ENCODE data around the gene STX19.
A peak's percentile ranks its signal among the peaks of the same experiment; 100 is the strongest.

The STX19 gene

GRCh38 chr3:94026623-94027022 is 1.8 kb downstream of the STX19 start:
- DNase-seq, result no peak

DNA sequence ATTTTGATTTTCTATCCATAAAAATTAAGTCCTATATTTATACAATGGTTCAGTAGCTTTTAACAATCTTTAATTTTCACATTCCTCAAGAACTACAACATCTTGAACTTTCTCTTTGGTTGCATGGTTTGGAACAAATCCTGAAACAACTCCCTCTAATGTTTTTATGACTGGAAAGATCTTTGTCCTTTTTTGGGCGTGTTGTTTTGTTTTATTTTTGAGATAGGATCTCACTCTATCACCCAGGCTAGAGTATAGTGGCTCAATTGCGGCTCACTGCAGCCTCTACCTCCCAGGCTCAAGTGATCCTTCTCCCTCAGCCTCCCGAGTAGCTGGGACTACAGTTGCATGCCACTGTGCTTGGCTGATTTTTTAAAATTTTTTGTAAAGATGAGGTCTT is 4.0 kb downstream of the STX19 start:
- DNase-seq, result no peak

DNA sequence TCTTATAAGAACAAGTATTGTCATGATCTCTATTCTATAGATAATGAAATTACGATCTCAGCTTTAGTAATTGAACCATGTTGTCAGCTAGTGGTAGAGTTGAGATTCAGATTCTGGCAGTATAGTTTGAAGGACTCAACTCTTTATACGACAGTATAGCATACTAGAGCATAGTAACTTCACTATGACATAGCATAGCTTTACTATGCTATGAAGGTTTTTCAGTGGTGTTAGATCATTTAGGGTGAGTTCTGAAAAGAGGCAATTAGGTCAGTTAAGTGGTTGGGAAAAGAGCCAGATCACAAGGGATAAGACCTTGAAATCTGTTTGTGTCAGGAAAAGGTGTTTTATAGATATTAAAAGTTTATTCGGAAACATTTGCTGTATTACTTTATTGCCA is 8.1 kb downstream of the STX19 start:
- DNase-seq, result no peak

DNA sequence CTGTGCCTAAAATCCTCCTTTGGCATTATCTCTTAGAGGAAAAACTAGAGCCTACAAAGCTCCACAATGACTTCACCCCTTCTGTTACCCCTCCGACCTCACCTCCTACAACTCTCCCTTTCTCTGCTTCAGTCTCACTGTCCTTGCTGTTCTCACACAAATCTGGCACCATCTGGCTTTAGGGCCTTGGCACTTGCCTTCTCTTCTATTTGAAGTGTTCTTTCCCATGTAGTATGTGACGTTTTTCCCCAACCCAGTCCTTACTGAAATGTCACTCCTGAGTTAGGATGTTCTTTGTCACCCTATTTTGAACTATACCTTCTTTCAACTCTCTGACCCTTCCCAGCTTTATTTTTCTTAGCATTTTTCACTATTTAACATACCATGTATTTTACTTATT is 8.7 kb downstream of the STX19 start:
- DNase-seq, result no peak

DNA sequence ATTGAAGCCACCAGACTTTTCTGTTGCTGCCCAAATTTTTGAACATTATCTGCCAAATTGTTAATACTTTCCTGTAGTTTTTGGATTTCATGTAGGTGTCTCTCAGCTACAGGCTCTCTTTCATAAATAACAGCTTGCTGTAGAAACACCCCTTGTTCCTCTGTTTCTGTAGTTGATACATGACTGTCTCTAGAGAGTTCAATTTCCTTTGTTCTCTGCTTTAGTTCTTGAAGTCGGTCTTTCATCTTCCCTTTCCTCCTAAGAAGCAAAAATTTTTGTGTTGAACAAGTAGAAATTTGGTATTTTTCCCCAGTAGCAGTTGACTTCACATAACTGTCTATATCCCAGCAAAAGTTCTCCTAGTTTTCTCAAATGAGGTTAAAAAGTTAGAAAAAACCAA is 13.4 kb downstream of the STX19 start:
- DNase-seq, result no peak

DNA sequence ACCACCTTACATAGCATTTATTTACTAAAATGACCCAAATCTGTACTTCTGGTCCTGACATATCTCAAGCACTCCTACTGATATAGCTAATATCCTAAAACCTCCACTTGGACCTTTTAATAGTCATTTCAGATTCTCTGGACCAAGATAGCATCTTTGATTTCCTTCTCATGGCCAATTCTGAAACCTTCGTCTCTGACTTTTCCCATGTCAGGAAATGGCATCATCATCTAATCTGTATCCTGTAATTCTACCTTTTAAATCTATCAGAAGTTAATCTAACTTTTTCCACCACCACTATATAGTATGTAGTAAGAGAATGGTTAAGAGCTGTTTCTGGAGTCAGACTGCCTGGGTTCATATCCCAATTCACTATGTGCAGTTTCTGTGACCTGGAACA is 16.2 kb downstream of the STX19 start:
- no peak for DNase-seq

- no peak for DNase-seq
These were observed 17.1 kb downstream of the STX19 start for GRCh38 chr3:94011233-94011711.

DNA sequence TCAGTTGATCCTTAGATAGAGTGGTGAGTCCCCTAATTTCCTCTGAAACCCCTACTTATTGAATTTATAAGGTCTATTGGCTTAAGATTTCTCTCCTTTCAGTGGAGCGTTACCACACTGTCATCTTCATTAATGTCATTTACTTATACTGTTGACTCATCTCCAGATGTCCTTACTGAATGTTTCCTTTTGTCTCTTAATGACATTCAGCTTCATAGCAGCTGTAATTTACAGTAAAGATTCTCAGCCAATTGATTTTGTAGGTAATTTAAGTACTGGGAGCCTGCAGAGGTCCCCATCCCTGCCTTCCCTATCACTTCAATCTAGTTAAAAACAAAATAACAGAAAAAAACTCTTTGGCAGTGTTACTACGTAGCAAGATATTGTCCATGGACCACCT is 18.8 kb downstream of the STX19 start:
- no peak for DNase-seq

DNA sequence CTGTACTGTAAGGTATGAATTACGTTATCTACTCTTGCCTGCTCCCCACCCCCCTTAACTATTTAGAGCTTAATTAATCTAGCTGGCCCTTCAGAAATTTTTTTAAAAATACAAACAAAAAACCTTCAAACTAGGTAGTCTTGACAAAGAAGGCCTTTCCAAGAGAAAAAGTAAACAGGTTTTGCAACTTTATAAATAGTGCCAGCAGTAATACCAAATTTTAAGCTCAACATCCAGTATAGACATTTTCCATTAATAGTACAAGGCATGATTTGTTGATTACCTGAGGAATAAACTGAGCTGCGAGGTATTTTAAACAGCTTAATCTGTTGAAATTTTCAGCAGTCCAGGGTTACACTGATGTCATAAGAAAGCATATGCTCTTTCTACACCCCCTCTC is 20.1 kb downstream of the STX19 start:
- no peak for DNase-seq

DNA sequence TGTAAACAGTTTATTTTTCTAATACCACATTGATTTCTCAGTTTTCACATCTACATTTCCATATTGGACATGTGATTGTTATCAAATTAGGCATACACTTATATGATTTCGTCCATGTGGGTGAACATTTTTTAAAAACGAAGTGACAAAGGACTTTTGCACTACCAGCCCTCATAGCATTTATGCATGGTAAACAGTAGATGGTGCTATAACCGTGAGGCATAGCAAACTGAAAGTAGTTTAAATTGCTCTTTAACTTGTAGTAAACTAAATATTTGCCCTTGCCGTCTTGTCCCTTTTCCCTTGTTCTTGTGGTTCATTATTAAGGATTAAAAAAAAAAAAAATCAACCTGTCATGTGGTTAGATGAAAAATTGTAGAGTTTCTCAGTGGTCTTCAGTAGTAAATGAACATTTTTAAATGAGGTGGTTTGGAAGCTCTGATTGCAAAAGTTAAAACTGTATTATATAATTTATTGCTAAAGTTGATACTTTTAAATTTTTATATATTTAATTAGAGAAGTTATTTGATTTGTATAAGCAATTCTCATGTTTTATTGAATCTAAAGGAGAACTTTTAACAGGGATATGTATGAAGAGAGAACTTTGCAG is 24.0 kb downstream of the STX19 start:
- DNase-seq, result no peak

- DNase-seq, result no peak
These were observed 26.4 kb downstream of the STX19 start for GRCh38 chr3:94001827-94002495.

DNA sequence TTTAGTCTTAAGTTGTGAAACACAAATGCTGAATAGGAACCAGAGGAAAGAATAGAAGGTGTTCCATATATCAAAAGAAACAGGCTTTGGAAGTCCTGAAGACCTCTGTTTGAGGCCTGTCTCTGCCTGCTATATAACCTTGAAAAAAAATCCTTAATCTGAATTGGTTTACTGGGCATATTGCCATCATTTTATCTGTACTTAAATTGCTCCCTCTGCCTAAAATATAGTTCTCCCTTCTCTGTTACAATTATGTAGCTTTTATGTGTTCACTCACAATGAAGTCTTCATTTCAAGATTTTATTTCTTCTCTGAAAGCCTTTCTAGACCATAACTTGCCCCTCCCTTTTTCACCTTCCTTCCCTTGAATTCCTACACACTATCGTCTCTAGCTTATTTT is 27.2 kb downstream of the STX19 start:
- no peak for DNase-seq

DNA sequence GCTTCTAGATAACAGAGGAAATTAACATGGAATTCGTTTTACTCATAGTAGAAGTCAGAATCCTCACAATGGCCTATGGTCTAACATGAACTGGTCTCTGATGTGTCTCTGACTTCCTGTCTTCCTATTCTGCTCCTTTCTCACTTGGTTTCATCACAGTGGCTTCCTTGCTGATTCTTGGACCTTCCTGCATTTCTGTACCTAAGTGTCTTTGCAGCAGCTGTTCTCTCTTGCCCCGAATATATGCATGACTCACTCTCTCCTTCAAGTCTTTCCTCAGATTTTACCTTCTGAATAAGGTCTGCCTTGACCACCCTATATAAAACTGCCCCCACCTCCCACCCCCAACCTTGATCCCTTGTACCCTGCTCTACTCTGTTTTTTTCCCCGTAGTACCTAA is 34.3 kb downstream of the STX19 start:
- DNase-seq, result no peak

DNA sequence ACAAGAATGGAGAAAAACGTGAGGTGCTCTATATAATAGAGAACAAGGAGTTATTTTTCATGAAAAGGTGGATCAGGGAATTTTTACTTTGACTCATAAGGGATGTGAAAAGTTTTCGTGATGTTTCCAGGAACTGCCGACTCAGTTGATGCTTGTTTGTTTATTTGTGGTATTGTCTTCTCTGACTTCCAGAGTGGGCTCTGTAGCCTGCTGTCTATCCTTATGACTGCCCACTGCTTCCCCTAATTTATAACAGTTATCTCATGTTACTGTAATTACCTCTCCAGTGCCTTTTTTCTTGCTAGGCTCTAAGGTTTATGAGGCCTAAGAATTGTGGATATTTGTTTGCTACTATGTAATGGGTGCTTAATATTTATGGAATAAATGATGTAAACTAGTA is 36.2 kb downstream of the STX19 start:
- DNase-seq, result no peak

GRCh38 chr3:93991631-93992030 is 36.8 kb downstream of the STX19 start:
- no peak for DNase-seq

- no peak for DNase-seq
These were observed 39.2 kb downstream of the STX19 start for GRCh38 chr3:93989241-93989640.

DNA sequence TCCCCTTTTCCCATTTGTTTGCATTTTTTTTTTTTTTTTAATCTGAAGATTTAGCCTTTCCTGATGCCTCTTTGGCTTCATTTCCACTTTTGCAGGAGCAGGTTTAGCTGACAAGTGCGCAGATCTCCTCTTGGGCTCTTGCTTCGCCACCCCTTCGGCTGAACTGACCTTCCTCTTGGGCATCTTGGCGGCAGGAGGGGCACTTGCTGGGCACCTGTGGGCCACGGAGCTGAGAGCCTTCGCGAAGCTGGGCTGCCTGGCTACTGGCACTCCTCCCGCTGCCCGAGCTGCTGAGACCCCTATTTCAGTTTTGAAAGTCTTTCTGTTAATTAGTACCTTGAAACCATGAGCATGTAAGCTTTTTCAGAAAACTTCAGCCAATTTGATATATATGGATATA is 39.6 kb downstream of the STX19 start:
- DNase-seq, result no peak

DNA sequence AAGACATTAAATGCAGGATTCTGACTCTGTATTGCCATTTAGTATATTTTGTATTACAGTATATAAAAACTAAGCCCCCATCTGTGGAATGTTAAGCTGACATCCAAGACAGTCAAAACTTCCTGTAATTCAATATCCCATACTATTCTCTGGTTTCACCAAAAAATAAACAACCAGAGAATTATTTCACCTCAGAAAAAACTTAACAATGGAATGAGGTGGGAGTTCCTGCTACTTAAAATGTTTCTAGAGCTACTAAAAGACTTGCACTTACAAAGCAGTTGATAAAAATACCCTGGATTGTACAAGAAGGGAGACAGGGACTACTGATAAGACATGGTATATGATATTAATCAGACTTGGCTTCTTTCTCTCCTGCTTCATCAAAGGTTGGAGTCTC is 40.1 kb downstream of the STX19 start:
- no peak for DNase-seq

- DNase-seq, result no peak
These were observed 43.8 kb downstream of the STX19 start for GRCh38 chr3:93984618-93985017.

DNA sequence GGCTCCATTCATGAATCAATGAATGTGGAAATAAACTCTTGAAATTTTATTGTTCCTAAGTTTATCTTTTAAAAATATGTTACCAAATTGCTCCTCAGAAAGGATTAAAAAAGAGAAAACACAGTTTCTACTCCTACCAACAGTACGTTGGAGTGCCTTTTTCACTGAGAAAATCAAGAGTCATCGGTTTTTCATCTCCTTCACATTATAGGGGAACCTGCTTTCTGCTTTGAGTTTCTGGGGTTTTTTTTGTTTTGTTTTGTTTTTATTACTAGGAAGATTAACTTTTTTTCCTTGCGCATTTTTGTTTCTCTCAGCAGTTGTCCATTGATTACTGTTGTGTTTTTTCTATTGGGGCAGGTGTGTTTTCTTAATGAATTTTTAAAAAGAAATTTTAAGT is 45.0 kb downstream of the STX19 start:
- DNase-seq, result no peak

DNA sequence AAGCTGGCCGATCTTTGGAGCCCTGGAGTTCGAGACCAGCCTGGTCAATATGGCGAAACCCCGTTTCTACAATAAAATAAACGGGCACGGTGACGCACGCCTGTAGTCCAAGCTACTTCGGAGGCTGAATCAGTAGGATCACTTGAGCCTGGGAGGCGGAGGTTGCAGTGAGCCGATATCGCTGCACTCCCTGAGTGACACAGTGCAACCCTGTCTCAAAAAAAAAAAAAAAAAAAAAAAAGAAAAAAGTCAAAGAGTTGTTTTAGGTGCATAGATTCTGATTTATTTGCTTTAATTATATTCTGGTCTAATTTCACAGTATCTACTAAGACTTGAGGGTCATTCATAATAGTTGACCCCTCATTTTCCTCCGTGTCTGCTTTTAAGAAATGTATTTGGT is 46.7 kb downstream of the STX19 start:
- DNase-seq, result no peak

- DNase-seq, result peak; percentile 99
These were observed 48.3 kb downstream of the STX19 start, which contains the start of gene ARL13B for GRCh38 chr3:93979850-93980676. ARL13B (plus strand) TSS chr3:93980155; CDS start chr3:93980424, 269 bp downstream.

DNA sequence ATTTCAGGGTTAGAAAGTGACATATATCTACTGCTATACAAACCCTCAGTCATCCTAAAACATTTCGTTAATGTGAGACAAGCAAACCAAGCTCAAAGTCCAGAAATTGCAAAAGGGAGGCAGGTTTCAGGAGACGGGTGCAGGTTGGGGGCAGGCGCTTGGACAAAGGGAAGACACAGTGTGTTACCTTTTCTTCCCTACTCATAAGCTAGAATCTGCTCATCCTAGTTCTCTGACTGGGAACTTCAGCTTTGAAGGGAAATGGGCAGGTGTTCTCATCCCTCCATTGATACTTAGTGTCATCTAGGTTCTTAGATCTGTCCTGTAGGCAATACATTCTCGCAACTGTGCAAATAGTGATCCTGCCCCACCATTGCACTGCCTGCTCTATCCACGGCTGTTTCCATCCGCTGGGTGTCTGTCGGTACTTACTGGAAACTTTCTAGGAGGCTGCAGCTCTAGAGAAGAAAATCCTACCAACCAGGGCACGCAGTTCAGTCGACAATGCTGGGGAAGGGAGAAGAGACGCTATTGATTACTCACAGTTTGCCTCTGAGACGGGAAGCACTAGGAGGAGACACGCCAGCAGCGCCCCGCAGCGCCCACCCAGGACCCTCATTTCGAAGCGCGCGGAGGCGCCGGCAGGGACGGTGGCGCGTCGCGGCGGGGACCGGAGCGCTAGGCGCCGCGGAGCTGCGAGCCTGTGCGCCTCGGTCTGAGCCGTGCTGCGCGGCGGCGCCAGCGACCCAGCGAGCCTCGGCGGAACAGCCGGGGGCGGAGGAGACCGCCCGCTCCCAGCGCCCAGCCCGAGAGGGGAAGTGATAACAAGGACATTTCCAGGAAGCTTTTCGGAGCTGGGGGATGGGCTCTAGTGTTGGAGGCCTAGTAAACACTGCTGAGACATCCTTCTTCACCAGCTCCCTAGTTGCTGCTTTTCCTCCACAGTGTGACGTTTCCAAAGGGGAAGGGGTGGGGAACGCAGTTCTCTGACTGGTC is 55.0 kb downstream of the STX19 start, which contains the start of gene PROS1:
Gene PROS1, minus strand, starts transcription at position 766 of the 996 bp plus-strand sequence. Its CDS starts 147 bp downstream, at position 619.
- peak; percentile 67 for DNase-seq
